ENCODE data around the gene SP8. TPM values are rescaled to one million over a fixed set of nuclear protein-coding genes. Genes with fewer than 3 reads are reported as not detected.

Gene SP8
- total RNA-seq, 1 donor from 2014 or later, result not detected

DNA sequence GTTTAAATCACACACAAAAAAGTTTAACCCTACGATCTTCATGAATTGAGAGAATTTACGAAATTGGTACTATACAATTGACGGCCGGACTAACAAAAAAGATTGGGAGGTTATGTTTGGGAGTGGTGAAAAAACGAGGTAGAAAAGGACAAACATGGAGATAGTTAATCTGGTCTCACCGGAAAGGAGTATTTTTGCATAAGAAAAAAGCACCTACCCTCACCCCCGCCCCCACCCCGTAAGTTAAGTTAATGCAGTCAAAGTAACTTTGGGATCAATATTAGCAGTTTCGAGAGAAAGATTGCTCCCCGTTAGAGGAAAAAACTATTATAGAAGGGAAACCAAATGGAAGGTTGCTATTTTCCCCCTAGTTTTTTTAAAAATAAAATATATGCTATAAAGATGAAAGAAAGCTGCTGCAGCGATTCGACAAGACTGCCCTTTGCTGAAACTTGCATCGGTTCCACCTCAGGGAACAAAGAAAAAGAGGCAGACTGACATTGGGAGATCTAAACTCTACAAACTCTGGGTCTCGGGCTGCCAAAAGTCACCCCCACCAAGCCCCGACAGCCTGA is 3.5 kb downstream of the SP8 start:
- TF ChIP-seq, protein P1, sequence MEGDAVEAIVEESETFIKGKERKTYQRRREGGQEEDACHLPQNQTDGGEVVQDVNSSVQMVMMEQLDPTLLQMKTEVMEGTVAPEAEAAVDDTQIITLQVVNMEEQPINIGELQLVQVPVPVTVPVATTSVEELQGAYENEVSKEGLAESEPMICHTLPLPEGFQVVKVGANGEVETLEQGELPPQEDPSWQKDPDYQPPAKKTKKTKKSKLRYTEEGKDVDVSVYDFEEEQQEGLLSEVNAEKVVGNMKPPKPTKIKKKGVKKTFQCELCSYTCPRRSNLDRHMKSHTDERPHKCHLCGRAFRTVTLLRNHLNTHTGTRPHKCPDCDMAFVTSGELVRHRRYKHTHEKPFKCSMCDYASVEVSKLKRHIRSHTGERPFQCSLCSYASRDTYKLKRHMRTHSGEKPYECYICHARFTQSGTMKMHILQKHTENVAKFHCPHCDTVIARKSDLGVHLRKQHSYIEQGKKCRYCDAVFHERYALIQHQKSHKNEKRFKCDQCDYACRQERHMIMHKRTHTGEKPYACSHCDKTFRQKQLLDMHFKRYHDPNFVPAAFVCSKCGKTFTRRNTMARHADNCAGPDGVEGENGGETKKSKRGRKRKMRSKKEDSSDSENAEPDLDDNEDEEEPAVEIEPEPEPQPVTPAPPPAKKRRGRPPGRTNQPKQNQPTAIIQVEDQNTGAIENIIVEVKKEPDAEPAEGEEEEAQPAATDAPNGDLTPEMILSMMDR (IDR thresholded peaks at IDR 0.05; ENCODE audit: insufficient read depth, low read length, poor library complexity, severe bottlenecking), result no peak
- Histone ChIP-seq H3K4me3 (ENCODE audit: low read depth, low read length) (no peak overlapping the region), H3K36me3 (ENCODE audit: control insufficient read depth, insufficient read depth, low read length) (no peaks in the 10 kb centered on the region), H3K27me3 (ENCODE audit: control insufficient read depth, insufficient read depth, low read length) (peaks cover 70% of the 10 kb centered on the region)
- no peak for DNase-seq (ENCODE audit: low read depth)

DNA sequence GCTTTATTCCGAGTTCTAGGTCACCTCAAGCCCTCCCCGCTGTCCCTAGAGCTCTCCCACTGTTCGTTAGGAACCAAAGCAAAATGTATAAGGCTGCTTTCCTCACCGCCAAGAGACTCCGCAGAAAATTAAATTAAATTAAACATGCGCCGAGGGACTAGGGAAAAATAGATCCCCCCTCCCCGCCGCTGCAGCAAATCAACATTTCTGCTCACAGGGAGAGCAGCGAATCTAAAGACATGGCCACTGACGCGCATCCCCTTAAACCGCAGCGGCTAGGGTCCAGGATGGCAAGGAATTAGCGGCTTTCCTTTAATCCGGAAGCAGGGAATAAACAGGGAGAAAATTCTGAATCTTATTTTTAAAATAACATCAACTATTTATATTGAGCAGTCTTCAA is 7.6 kb downstream of the SP8 start:
- H3K36me3 ChIP-seq (ENCODE audit: control insufficient read depth, insufficient read depth, low read length), result no peaks in the 10 kb centered on the region
- DNase-seq (ENCODE audit: low read depth), result no peak
- no peak overlapping the region for H3K4me3 ChIP-seq (ENCODE audit: low read depth, low read length)
- peaks cover 58% of the 10 kb centered on the region for H3K27me3 ChIP-seq (ENCODE audit: control insufficient read depth, insufficient read depth, low read length)
- TF ChIP-seq, protein P1 (IDR thresholded peaks at IDR 0.05; ENCODE audit: insufficient read depth, low read length, poor library complexity, severe bottlenecking), result no peak

DNA sequence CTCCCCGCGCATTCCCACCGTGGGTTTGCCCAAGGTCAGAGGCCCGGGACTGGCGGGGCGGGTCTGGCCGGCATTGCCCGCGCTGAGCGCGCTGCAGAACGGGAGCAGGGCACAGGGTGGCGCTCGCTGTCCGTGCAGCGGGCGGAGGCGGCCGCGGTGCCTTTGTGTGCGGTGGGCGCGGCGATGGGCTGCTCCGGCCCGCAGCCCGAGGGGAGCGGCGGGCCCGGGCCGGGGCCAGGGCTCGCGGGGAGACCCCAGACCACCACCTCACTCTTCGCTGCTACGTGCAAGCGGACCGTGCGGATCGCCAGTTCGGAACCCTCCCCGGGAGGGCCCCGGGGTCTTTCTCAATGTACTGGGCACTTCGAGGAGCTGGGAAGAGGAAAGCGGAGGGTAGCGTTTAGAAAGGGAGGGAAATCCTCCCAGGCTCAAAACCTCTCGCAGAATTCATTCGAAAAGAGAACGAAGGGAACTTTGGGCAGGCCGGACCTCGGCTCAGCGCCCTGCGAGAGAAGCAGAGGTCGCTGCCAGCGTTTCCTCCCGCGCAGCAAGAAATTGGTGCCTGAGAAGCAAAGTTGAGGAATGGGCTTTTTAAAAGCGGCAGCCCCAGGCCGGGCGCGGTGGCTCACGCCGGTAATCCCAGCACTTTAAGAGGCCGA is 8.5 kb downstream of the SP8 start:
- no peak for DNase-seq (ENCODE audit: low read depth)
- peaks cover 51% of the 10 kb centered on the region for H3K27me3 ChIP-seq (ENCODE audit: control insufficient read depth, insufficient read depth, low read length)
- TF ChIP-seq, protein P1 (IDR thresholded peaks at IDR 0.05; ENCODE audit: insufficient read depth, low read length, poor library complexity, severe bottlenecking), result peak; percentile 50

DNA sequence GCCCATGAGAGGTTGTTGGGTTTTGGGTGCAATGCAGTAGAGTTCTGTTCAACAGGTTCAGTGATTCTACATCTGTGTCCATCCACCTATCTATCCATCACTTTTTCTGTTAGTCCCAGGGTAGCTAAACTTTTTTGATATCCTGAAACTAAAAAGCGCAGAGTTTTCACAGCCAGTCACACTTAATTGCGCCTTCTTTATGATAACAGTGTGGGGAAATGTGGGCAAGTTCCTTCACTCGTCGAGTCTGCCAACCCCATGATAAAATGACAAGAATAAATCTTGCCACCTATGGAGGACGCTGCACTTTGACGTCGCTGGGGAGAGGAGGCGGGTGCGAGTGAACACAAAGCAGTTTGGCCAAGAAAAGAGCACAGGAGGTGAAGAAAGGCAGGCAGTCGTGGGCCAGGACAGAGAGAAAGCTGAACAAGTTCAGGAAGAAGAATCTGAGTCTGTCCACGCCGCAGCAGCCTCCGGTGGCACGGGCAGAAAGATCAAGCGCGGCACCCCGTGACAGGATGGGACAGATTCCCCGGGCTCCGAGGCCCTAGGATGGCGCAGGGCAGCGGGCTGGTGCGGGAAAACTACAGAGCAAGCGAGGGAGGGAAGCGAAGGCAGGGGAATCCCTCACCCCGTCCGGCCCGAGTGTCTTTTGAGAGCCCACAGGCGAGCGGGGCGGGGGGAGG is 9.2 kb downstream of the SP8 start:
- TF ChIP-seq, protein P1 (IDR thresholded peaks at IDR 0.05; ENCODE audit: insufficient read depth, low read length, poor library complexity, severe bottlenecking), result no peak
- Histone ChIP-seq H3K27me3 (ENCODE audit: control insufficient read depth, insufficient read depth, low read length) (peaks cover 47% of the 10 kb centered on the region), H3K36me3 (ENCODE audit: control insufficient read depth, insufficient read depth, low read length) (no peaks in the 10 kb centered on the region), H3K4me3 (ENCODE audit: low read depth, low read length) (no peak overlapping the region)
- no peak for DNase-seq (ENCODE audit: low read depth)

More for the DNA sequence above, 8.5 kb downstream of the SP8 start:
- H3K4me3 ChIP-seq (ENCODE audit: low read depth, low read length), result peak overlapping the region; percentile 11
- no peaks in the 10 kb centered on the region for H3K36me3 ChIP-seq (ENCODE audit: control insufficient read depth, insufficient read depth, low read length)

DNA sequence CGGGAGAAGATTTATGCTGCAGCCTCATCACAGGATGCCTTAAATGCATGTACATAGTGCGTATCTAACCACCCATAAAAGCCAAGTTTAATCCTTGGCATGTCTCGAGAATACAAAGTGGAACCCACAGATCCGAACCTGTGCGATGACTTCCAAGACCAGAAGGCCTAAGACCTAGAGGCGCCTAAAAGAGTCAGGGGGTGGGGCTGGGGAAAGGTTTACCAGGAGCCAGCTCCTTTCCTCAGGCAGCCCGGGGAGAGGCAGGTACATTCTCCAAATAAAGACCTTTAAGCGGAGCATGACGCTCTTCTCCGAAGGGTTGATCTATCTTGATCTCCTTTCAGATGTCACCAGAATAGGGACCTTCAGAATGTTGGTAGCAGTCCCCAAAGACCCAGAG is 9.7 kb downstream of the SP8 start:
- Histone ChIP-seq H3K27me3 (ENCODE audit: control insufficient read depth, insufficient read depth, low read length) (peaks cover 47% of the 10 kb centered on the region), H3K36me3 (ENCODE audit: control insufficient read depth, insufficient read depth, low read length) (no peaks in the 10 kb centered on the region), H3K4me3 (ENCODE audit: low read depth, low read length) (no peak overlapping the region)
- TF ChIP-seq, protein P1 (IDR thresholded peaks at IDR 0.05; ENCODE audit: insufficient read depth, low read length, poor library complexity, severe bottlenecking), result no peak
- DNase-seq (ENCODE audit: low read depth), result no peak
